HepG2 (cell line): Measurements from ENCODE around the gene MED13L. TPM values are rescaled to one million over a fixed set of nuclear protein-coding genes. Genes with fewer than 3 reads are reported as not detected.

ENCODE experiments used
- ATAC-seq: fragments of 200-7000 bp; cut with Tn5 transposase; 3 replicates; pipeline ENCODE4 v1.9.1; 2020; ENCODE audit warnings: mild to moderate bottlenecking, moderate library complexity
- BruUV-seq: library from RNA; stranded (reverse); fragments of 400-500 nt; replicated peaks from 2 replicates; lab custom pipeline; 2021; lab: Mats Ljungman, UMichigan
- CTCF ChIA-PET: fragments of 300-600 bp; formaldehyde crosslinking; extraction: SDS; loops from one replicate; lab custom pipeline; 2021; ENCODE audit warnings: low total read pairs, inconsistent platforms, low intra/inter-chr PET ratio; lab: Yijun Ruan, JAX
- POLR2A ChIA-PET: fragments of 350-600 bp; sonication (Branson Sonifier 250); formaldehyde crosslinking; loops from one replicate; lab custom pipeline; 2020; ENCODE audit warnings: antibody characterized with exemption, inconsistent platforms; lab: Yijun Ruan, JAX
- DNase-seq: peaks from one replicate; pipeline ENCODE4 v3.0.0-alpha.2; 2015; ENCODE audit warnings: low spot score
- FAIRE-seq: peaks from 3 replicates; lab custom pipeline; 2011; peaks lifted over from hg19 to GRCh38; lab: Jason Lieb, UNC
- H2AFZ ChIP-seq: one replicate; pipeline ENCODE4 v1.6.1; 2011; ENCODE audit warnings: low read length, inconsistent platforms
- H3K27ac ChIP-seq: fragments of 300-600 bp; 3 replicates; pipeline ENCODE4 v1.8.0; 2011; ENCODE audit warnings: mixed run types, mild to moderate bottlenecking, mixed read lengths, low read length, inconsistent platforms; ENCODE audit not compliant: insufficient read depth; ENCODE audit errors: extremely low read length
- H3K27me3 ChIP-seq, 2 experiments: fragments of 200-600 bp in 1 of 2; 2 replicates in 1 of 2; 3 replicates in 1 of 2; pipeline versions ENCODE4 v1.6.0 to v1.8.0; 2011; ENCODE audit warnings: low read length in 2 of 2, mild to moderate bottlenecking in 2 of 2, moderate library complexity in 2 of 2, inconsistent platforms in 1 of 2; ENCODE audit not compliant: insufficient read depth in 2 of 2, control insufficient read depth in 1 of 2
- H3K36me3 ChIP-seq, 2 experiments: fragments of 200-600 bp in 1 of 2; replicated peaks in 1 of 2; 2 replicates in 1 of 2; 3 replicates in 1 of 2; pipeline versions ENCODE4 v1.5.1 to v1.8.0; 2011; ENCODE audit warnings: low read length in 2 of 2, inconsistent platforms in 1 of 2; ENCODE audit not compliant: insufficient read depth in 2 of 2, control insufficient read depth in 1 of 2
- H3K4me1 ChIP-seq: 2 replicates; pipeline ENCODE4 v1.5.1; 2012; ENCODE audit warnings: low read length, inconsistent platforms; ENCODE audit not compliant: insufficient read depth
- H3K4me2 ChIP-seq: 2 replicates; pipeline ENCODE4 v1.6.0; 2011; ENCODE audit warnings: low read depth, low read length, inconsistent platforms
- H3K4me3 ChIP-seq, 3 experiments: fragments of 200-600 bp in 1 of 3; sonication (generic), shearing (Covaris generic) in 1 of 3; replicated peaks in 1 of 3; 2 replicates each; pipeline ENCODE4 v1.5.1; 2011 to 2016; ENCODE audit warnings: low read length in 3 of 3, inconsistent platforms in 2 of 3, low read depth in 2 of 3, mild to moderate bottlenecking in 2 of 3, control low read depth in 1 of 3, mixed read lengths in 1 of 3; ENCODE audit not compliant: insufficient read depth in 1 of 3
- H3K79me2 ChIP-seq: one replicate; pipeline ENCODE4 v1.6.1; 2011; ENCODE audit warnings: low read length, inconsistent platforms; ENCODE audit not compliant: insufficient read depth
- H3K9ac ChIP-seq: 2 replicates; pipeline ENCODE4 v1.6.0; 2011; ENCODE audit warnings: mild to moderate bottlenecking, low read depth, low read length, inconsistent platforms; ENCODE audit not compliant: insufficient read depth
- H3K9me3 ChIP-seq: 2 replicates; pipeline ENCODE4 v1.5.1; 2012; ENCODE audit warnings: mild to moderate bottlenecking, low read length
- H4K20me1 ChIP-seq: 2 replicates; pipeline ENCODE4 v1.6.0; 2011; ENCODE audit warnings: inconsistent platforms, mild to moderate bottlenecking, low read length, moderate library complexity; ENCODE audit not compliant: insufficient read depth
- DNMT3B ChIP-seq: conservative IDR thresholded peaks from 2 replicates; pipeline ENCODE4 v1.6.1; 2016; ENCODE audit warnings: missing biosample characterization, control low read depth
- GATAD2A ChIP-seq: IDR thresholded peaks from 2 replicates; pipeline ENCODE4 v1.6.1; 2016
- HIC2 ChIP-seq: sonication (generic); formaldehyde crosslinking; IDR thresholded peaks from 2 replicates; pipeline ENCODE4 v1.9.0; 2022; ENCODE audit warnings: low read depth, missing genetic modification reagents
- ONECUT2 ChIP-seq: sonication (generic); formaldehyde crosslinking; IDR thresholded peaks from 2 replicates; pipeline ENCODE4 v1.4.0; 2020; ENCODE audit warnings: missing genetic modification reagents
- POLR2A ChIP-seq, 2 experiments: IDR thresholded peaks; 2 replicates each; pipeline ENCODE4 v1.6.1; 2011; ENCODE audit warnings: low read depth in 2 of 2, low read length in 2 of 2, mild to moderate bottlenecking in 1 of 2, moderate library complexity in 1 of 2; ENCODE audit not compliant: insufficient read depth in 1 of 2
- TFDP1 ChIP-seq: IDR thresholded peaks from 2 replicates; pipeline ENCODE4 v1.6.1; 2016; ENCODE audit warnings: missing compliant biosample characterization, missing genetic modification reagents, borderline replicate concordance
- ZNF556 ChIP-seq: sonication (generic); formaldehyde crosslinking; IDR thresholded peaks from 2 replicates; pipeline ENCODE4 v1.4.0; 2020; ENCODE audit warnings: mild to moderate bottlenecking, missing genetic modification reagents, borderline replicate concordance
- ZNF562 ChIP-seq: sonication (generic); formaldehyde crosslinking; IDR thresholded peaks from 2 replicates; pipeline ENCODE4 v1.8.0; 2022; ENCODE audit warnings: missing genetic modification reagents, borderline replicate concordance
- ZNF777 ChIP-seq: sonication (generic); formaldehyde crosslinking; IDR thresholded peaks from 2 replicates; pipeline ENCODE4 v1.4.0; 2020; ENCODE audit warnings: missing genetic modification reagents
- ZNF850 ChIP-seq: sonication (generic); formaldehyde crosslinking; conservative IDR thresholded peaks from 2 replicates; pipeline ENCODE4 v1.9.0; 2021; ENCODE audit warnings: mild to moderate bottlenecking, missing genetic modification reagents
- ZSCAN21 ChIP-seq: sonication (generic); formaldehyde crosslinking; IDR thresholded peaks from 2 replicates; pipeline ENCODE4 v1.8.0; 2022; ENCODE audit warnings: mild to moderate bottlenecking, missing genetic modification reagents, moderate library complexity, borderline replicate concordance
- WGBS: methylation state at CpG from one replicate; pipeline ENCODE4 v1.1.6; 2017; ENCODE audit warnings: low lambda C conversion rate; 5-methylcytosine and 5-hydroxymethylcytosine counted together
- in situ Hi-C: cut with HindIII; loops from 2 replicates; pipeline ENCODE4 v1.10.0; 2017; ENCODE audit warnings: low pct_unique_long_range_greater_than_20kb; ENCODE audit not compliant: extremely low pct_ligation_motif_present
- intact Hi-C: fragments of 100-400 bp; cut with micrococcal nuclease; formaldehyde crosslinking; loops from one replicate; pipeline ENCODE4 v1.10.0; 2022; ENCODE audit not compliant: unreplicated experiment
- polyA plus RNA-seq, 8 experiments: library from polyadenylated mRNA; depleted of rRNA in 3 of 8; stranded (reverse) in 7 of 8; unstranded in 1 of 8; fragments of >200 nt; fragmentation: Illumina TruSeq in 4 of 8; extraction: Trizol in 4 of 8; gene quantifications; 2 replicates each; pipeline versions ENCODE4 v1.2.1 to v1.2.3, GENCODE V29; 2011 to 2016; ENCODE audit warnings: low read depth in 4 of 8, missing spikeins in 1 of 8, mixed read lengths in 1 of 8; ENCODE audit not compliant: insufficient read depth in 1 of 8
- total RNA-seq, 5 experiments: library from RNA; depleted of rRNA; stranded (reverse); fragments of >200 nt; fragmentation: Illumina TruSeq; extraction: Trizol; gene quantifications; 2 replicates each; pipeline ENCODE4 v1.2.3, GENCODE V29; 2016; ENCODE audit warnings: low read depth in 1 of 5
- TF ChIP-seq, protein P1 (sequence below): sonication (generic); formaldehyde crosslinking; IDR thresholded peaks from 2 replicates; pipeline ENCODE4 v1.4.0; 2020; ENCODE audit warnings: missing genetic modification reagents
- TF ChIP-seq, protein P2 (sequence below): sonication (generic); formaldehyde crosslinking; IDR thresholded peaks from 2 replicates; pipeline ENCODE4 v1.4.0; 2020; ENCODE audit warnings: missing genetic modification reagents, borderline replicate concordance
- TF ChIP-seq, protein P3 (sequence below), 2 experiments: sonication (generic) in 1 of 2; formaldehyde crosslinking in 1 of 2; IDR thresholded peaks; 2 replicates each; pipeline versions ENCODE4 v1.6.1 to v1.9.0; 2014 to 2022; ENCODE audit warnings: antibody characterized with exemption in 1 of 2, borderline replicate concordance in 1 of 2, inconsistent platforms in 1 of 2, low read depth in 1 of 2, missing genetic modification reagents in 1 of 2

MED13L gene
- total and polyA plus RNA-seq, 2 of the 13 experiments (the other 11 are each of a cell fraction or from before 2014, with no cell fraction given), result 24.8 to 38.9 TPM

DNA sequence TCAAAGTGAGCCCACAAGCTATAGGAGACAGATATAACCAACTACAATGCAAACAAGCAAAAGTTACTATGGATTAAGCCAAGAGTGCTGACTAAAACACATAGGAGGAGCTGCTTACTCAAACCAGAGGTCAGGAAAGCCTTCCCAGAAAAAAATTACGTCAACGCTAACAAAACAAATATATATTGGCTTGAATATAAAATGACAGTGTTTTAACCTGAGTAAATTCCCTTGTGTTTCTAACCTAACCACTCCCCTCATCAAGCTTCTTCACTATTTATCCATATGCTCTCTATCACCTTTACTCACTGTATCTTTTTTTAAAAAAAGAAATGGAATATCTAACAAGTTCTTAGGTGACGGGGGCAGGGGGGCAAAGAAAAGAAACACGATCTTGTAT, 115.9 kb downstream of the MED13L start:
- CTCF ChIA-PET, result no interaction called here
- TF ChIP-seq, protein P1, sequence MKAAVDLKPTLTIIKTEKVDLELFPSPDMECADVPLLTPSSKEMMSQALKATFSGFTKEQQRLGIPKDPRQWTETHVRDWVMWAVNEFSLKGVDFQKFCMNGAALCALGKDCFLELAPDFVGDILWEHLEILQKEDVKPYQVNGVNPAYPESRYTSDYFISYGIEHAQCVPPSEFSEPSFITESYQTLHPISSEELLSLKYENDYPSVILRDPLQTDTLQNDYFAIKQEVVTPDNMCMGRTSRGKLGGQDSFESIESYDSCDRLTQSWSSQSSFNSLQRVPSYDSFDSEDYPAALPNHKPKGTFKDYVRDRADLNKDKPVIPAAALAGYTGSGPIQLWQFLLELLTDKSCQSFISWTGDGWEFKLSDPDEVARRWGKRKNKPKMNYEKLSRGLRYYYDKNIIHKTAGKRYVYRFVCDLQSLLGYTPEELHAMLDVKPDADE (CRISPR knock-in tag), result no peak
- TF ChIP-seq ZSCAN21 (CRISPR knock-in tag) (no peak), HIC2 (CRISPR knock-in tag) (no peak), ONECUT2 (no peak), DNMT3B (CRISPR knock-in tag) (no peak), ZNF556 (CRISPR knock-in tag) (no peak), TFDP1 (no peak), POLR2A (IDR thresholded peaks at IDR 0.05; ENCODE audit: insufficient read depth in 1 of 2, low read depth in 2 of 2, low read length in 2 of 2) (no peak), ZNF562 (no peak), ZNF777 (CRISPR knock-in tag) (no peak), GATAD2A (no peak), ZNF850 (CRISPR knock-in tag) (no peak)
- TF ChIP-seq, protein P2, sequence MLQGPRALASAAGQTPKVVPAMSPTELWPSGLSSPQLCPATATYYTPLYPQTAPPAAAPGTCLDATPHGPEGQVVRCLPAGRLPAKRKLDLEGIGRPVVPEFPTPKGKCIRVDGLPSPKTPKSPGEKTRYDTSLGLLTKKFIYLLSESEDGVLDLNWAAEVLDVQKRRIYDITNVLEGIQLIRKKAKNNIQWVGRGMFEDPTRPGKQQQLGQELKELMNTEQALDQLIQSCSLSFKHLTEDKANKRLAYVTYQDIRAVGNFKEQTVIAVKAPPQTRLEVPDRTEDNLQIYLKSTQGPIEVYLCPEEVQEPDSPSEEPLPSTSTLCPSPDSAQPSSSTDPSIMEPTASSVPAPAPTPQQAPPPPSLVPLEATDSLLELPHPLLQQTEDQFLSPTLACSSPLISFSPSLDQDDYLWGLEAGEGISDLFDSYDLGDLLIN, result no peak
- TF ChIP-seq, protein P3, sequence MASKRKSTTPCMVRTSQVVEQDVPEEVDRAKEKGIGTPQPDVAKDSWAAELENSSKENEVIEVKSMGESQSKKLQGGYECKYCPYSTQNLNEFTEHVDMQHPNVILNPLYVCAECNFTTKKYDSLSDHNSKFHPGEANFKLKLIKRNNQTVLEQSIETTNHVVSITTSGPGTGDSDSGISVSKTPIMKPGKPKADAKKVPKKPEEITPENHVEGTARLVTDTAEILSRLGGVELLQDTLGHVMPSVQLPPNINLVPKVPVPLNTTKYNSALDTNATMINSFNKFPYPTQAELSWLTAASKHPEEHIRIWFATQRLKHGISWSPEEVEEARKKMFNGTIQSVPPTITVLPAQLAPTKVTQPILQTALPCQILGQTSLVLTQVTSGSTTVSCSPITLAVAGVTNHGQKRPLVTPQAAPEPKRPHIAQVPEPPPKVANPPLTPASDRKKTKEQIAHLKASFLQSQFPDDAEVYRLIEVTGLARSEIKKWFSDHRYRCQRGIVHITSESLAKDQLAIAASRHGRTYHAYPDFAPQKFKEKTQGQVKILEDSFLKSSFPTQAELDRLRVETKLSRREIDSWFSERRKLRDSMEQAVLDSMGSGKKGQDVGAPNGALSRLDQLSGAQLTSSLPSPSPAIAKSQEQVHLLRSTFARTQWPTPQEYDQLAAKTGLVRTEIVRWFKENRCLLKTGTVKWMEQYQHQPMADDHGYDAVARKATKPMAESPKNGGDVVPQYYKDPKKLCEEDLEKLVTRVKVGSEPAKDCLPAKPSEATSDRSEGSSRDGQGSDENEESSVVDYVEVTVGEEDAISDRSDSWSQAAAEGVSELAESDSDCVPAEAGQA (IDR thresholded peaks at IDR 0.05; ENCODE audit: low read depth), result no peak
- TF ChIP-seq, protein P3 (CRISPR knock-in tag; IDR thresholded peaks at IDR 0.05; ENCODE audit: borderline replicate concordance), result no peak
- Histone ChIP-seq H3K4me3 (no peak overlapping the region), H3K9me3 (no peaks in the 10 kb centered on the region), H4K20me1 (0 out of 2 replicates have a peak, but pooled peaks cover 9% of the 10 kb centered on the region), H3K36me3 (no peaks in the 10 kb centered on the region), H3K27me3 (no peaks in the 10 kb centered on the region), H2AFZ (no peak overlapping the region), H3K4me2 (0 out of 2 replicates have a peak overlapping the region, but pooled peaks have one; percentile 29), H3K79me2 (peaks cover 25% of the 10 kb centered on the region), H3K27ac (peak overlapping the region; percentile 13), H3K9ac (no peak overlapping the region), H3K4me1 (peaks cover 54% of the 10 kb centered on the region)
- in situ Hi-C loops (no loop called here), intact Hi-C loops (no loop called here)
- ATAC-seq (peak; percentile 53; the same call in 1 of the 3 replicates), FAIRE-seq (no peak), DNase-seq (peak; percentile 35)
- POLR2A ChIA-PET, result no interaction called here
- no TSS peak for BruUV-seq
- 58% methylated on average over 4 of the region's 4 CpGs for WGBS
